GM23248 (cell line): Measurements from ENCODE around the gene MAST3.

Experiments
- EZH2 ChIP-seq: fragments of 200-600 bp; sonication (generic); IDR thresholded peaks from 2 replicates; pipeline ENCODE4 v1.6.1; 2018; ENCODE audit warnings: antibody characterized with exemption, mild to moderate bottlenecking; ENCODE audit not compliant: insufficient read depth, poor library complexity, severe bottlenecking
- EZH2phosphoT487 ChIP-seq: fragments of 200-600 bp; sonication (generic); IDR thresholded peaks from 2 replicates; pipeline ENCODE4 v1.6.1; 2018; ENCODE audit warnings: antibody characterized with exemption, moderate library complexity, mild to moderate bottlenecking, low read depth; ENCODE audit not compliant: insufficient read depth

- no peak for TF ChIP-seq EZH2phosphoT487
- no peak for TF ChIP-seq EZH2
Observed at GRCh38 chr19:18100710-18101109, 3.1 kb downstream of the MAST3 start.
